ENCODE measurements around the gene FER.

- TF ChIP-seq SMC3 (conservative IDR thresholded peaks at IDR 0.05; ENCODE audit: insufficient read depth, low read depth, low read length) (no peak), ZNF12 (CRISPR knock-in tag; IDR thresholded peaks at IDR 0.05) (no peak), ZNF124 (CRISPR knock-in tag; IDR thresholded peaks at IDR 0.05) (no peak), RAD21 (CRISPR knock-in tag; conservative IDR thresholded peaks at IDR 0.05 in 1 of 2, IDR thresholded peaks at IDR 0.05 in 1 of 2) (no peak), ARID2 (IDR thresholded peaks at IDR 0.05) (no peak), ZNF274 (IDR thresholded peaks at IDR 0.05; ENCODE audit: borderline replicate concordance, low read depth, low read length) (no peak), ATF2 (CRISPR knock-in tag; IDR thresholded peaks at IDR 0.05) (no peak), SMAD1 (IDR thresholded peaks at IDR 0.05; ENCODE audit: low read depth, low read length, partially characterized antibody) (no peak)
Observed at GRCh38 chr5:108798513-108799265, 51.0 kb downstream of the FER start.
